ENCODE results near the gene SERPIND1. TPM values are rescaled to one million over a fixed set of nuclear protein-coding genes. Genes with fewer than 3 reads are reported as not detected.

The SERPIND1 gene
- total RNA-seq, 4 donors from 2014 or later: 0.38 to 0.42 TPM; not detected in 2

- H3K9me3 ChIP-seq: no peaks in the 10 kb centered on the region
- no peaks in the 10 kb centered on the region for H3K4me1 ChIP-seq
- H3K27me3 ChIP-seq: no peaks in the 10 kb centered on the region
- H3K27ac ChIP-seq: no peak overlapping the region
- intact Hi-C loops (cut with DNase I): no loop called here
- WGBS, 2 donors: 95 to 98% methylated on average over 4 of the region's 4 CpGs
- H3K4me3 ChIP-seq: no peak overlapping the region
- no peak for TF ChIP-seq POLR2A (IDR thresholded peaks at IDR 0.05)
- TF ChIP-seq CTCF (IDR thresholded peaks at IDR 0.05): no peak
- H3K36me3 ChIP-seq: peaks cover 15 to 74% (median 15%) of the 10 kb centered on the region in 3 donors
- no peak for DNase-seq
Observed at GRCh38 chr22:20787746-20788626, 14.1 kb downstream of the SERPIND1 start.

- intact Hi-C loops (cut with DNase I): no loop called here
- no peaks in the 10 kb centered on the region for H3K4me1 ChIP-seq
- H3K4me3 ChIP-seq: no peak overlapping the region
- peaks cover 15 to 77% (median 15%) of the 10 kb centered on the region in 3 donors for H3K36me3 ChIP-seq
- H3K9me3 ChIP-seq: no peaks in the 10 kb centered on the region
- no peak overlapping the region for H3K27ac ChIP-seq
- 89 to 94% methylated on average over 4 to 5 of the region's 5 CpGs for WGBS, 2 donors
- H3K27me3 ChIP-seq: no peaks in the 10 kb centered on the region
- no peak for DNase-seq
- TF ChIP-seq POLR2A (IDR thresholded peaks at IDR 0.05) (no peak), CTCF (IDR thresholded peaks at IDR 0.05) (no peak)
Observed at GRCh38 chr22:20788627-20789344, 14.9 kb downstream of the SERPIND1 start.

GRCh38 chr22:20792221-20792965 lies 18.5 kb downstream of the SERPIND1 start:
- Histone ChIP-seq H3K36me3 (peaks cover 23 to 95% (median 34%) of the 10 kb centered on the region in 3 donors), H3K27me3 (no peaks in the 10 kb centered on the region), H3K4me3 (no peak overlapping the region), H3K27ac (no peak overlapping the region), H3K9me3 (no peaks in the 10 kb centered on the region), H3K4me1 (no peaks in the 10 kb centered on the region)
- no peak for DNase-seq
- WGBS, 2 donors: 95 to 96% methylated on average over 12 of the region's 12 CpGs
- intact Hi-C loops (cut with DNase I): loop anchor here (10.0 kb wide), 1 partner anchor 72 kb away; no protein-coding TSS in a partner anchor
- TF ChIP-seq POLR2A (IDR thresholded peaks at IDR 0.05) (no peak), CTCF (IDR thresholded peaks at IDR 0.05) (no peak)

GRCh38 chr22:20792966-20793728 lies 19.2 kb downstream of the SERPIND1 start:
- DNase-seq: no peak
- Histone ChIP-seq H3K9me3 (no peaks in the 10 kb centered on the region), H3K4me3 (no peak overlapping the region), H3K27ac (no peak overlapping the region), H3K36me3 (peaks cover 21 to 95% (median 32%) of the 10 kb centered on the region in 3 donors), H3K4me1 (no peaks in the 10 kb centered on the region), H3K27me3 (no peaks in the 10 kb centered on the region)
- 80 to 81% methylated on average over 3 of the region's 3 CpGs for whole genome bisulfite sequencing, 2 donors
- intact Hi-C loops (cut with DNase I): loop anchor here (10.0 kb wide), 1 partner anchor 72 kb away; no protein-coding TSS in a partner anchor
- no peak for TF ChIP-seq POLR2A (IDR thresholded peaks at IDR 0.05)
- no peak for TF ChIP-seq CTCF (IDR thresholded peaks at IDR 0.05)

Data from esophagus squamous epithelium (tissue), 5 donors.